HG03097 (cell line): ENCODE data around the gene ANKRD29.
"Not testable (repeated sequence)": the region's sequence is repeated elsewhere in the genome, so short reads cannot be mapped to it uniquely, and the experiment has no call there.

Experiments used
- ATAC-seq: cut with Tn5 transposase; IDR thresholded peaks from one replicate; pipeline ENCODE4 v1.9.1; 2021; ENCODE audit not compliant: unreplicated experiment, low FRiP score

Gene ANKRD29

DNA sequence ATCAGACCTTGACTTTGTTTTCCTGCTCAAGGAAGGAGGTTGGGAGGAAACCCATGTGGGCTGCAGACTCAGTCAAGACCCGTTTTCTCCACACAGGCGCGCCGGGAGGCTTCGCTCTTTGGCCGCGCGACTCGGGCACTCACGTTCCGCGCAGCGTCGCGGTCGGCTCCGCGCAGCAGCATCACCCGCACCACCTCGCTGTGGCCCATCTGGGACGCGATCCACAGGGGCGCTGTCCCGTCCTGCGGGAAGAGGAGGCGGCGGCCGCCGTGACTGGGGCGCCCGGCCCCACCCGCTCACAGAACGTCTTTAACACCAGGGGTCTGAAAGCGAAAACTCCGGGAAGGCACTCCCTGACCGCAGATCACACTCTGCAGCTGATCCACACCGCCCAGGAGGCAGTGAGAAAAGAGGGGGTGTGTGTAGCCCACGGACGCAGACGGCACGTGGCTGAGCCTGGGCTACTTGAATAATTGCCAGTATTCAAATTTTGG lies 43.3 kb downstream of the ANKRD29 start:
- ATAC-seq = peak; percentile 11

- ATAC-seq = peak; percentile 27
These were observed 43.8 kb downstream of the ANKRD29 start for GRCh38 chr18:23618862-23619387.

DNA sequence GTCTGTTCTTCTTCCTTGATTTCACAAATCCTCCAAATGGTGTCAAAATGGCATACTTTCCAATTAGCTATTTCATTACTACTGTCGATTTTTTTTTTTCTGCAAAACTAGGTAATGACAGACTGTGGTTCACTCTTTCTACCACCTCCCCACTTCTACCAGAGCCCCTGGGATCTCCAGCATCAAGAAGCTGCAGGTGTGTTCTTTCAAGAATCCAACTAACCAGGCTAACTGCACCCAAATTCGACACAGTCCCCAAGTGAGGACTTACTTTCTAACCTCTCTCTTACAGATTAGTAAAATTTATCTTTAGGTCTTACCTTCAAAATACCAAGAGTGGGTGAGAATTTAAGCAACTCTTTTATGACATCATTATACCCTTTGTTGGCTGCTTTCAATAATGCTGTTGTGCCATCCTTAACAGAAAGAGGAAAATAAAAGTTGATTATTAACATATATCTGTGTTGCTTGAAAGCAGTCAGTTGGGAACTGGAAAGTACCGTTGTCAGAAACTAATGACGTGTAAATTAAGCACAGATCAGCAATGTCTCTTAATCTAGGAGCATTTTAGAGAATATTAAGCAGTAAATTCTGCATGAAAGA lies 45.2 kb downstream of the ANKRD29 start:
- peak; percentile 44 for ATAC-seq

- no peak for ATAC-seq
These were observed 46.5 kb downstream of the ANKRD29 start for GRCh38 chr18:23616258-23616657.

GRCh38 chr18:23614891-23615290 lies 47.8 kb downstream of the ANKRD29 start:
- ATAC-seq = no peak

- ATAC-seq = no peak
These were observed 48.3 kb downstream of the ANKRD29 start for GRCh38 chr18:23614413-23614812.

DNA sequence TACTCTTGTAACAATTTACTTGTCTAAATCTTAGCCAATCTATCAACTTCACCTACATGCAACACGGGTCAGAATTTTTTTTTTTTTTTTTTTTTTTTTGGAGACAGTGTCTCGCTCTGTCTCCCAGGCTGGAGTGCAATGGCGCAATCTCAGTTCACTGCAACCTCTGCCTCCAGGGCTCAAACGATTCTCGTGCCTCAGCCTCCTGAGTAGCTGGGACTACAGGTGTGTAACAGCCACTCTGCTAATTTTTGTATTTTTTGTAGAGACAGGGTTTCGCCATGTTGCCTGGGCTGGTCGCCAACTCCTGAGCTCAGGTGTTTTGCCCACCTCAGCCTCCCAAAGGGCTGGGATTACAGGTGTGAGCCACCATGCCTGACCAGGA lies 49.6 kb downstream of the ANKRD29 start:
- ATAC-seq = not testable (repeated sequence)

- no peak for ATAC-seq
These were observed 50.1 kb downstream of the ANKRD29 start for GRCh38 chr18:23612434-23613090.

DNA sequence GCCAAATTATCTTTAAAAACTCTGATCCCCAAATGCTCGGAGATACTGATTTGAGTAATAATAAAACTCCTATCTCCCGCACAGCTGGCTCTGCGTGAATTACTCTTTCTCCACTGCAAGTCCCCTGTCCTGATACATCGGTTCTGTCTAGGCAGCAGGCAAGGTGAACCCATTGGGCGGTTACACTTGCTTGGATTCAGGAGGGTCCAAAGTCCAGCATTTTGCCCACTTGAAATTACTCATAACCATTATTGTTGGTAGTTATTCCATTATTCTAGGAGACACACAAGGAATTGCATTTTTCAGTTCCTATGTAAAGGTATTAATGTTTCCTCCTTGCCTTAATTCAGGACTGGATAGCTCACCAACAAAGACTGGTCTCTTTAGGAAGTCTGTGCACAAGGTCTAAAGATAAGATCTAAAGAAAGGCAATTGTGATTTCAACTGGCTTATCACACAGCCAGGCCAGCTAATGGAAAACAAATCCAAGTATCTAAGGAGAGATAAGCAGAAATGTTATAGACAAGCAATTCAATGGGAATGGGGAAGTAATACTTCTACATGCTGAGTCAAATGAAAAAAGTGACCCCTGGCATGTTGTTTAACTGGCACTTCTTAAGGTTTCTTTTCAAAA lies 53.2 kb downstream of the ANKRD29 start:
- no peak for ATAC-seq

GRCh38 chr18:23608211-23608610 lies 54.5 kb downstream of the ANKRD29 start:
- ATAC-seq = no peak

GRCh38 chr18:23605941-23606340 lies 56.8 kb downstream of the ANKRD29 start:
- ATAC-seq = no peak

DNA sequence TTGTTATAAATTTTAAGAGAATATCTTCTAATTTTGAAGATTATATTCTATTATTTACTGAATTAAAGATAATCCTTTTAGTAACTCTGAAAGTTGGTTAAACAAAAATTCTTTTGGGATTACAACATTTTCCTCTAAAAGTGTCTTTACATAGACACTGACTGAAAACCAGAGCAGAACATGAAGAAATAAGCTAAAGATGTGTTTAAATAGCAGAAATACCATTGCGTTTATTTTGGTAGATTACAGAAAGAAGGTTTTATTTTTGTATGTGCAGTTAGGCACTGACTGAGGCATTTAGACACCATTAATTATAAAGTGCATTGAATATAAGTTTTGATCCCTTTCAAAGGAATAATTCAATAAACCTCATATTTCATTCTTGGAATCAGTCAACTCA lies 62.9 kb downstream of the ANKRD29 start:
- no peak for ATAC-seq

DNA sequence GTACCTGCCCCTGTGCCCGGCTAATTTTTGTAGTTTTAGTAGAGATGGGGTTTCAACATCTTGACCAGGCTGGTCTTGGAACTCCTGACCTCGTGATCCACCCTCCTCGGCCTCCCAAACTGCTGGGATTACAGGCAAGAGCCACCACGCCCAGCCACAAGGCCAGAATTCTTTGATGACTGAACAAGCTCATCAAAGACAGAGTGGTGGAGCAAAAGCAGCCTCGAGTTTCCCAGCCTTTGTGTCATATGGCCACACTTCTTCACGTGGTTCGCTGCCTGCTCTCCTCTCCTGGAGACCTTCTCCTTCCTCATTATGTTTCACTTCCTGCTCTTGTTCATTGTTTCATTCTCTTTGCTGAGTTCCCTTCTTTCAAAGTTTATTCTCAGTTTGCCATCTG lies 66.5 kb downstream of the ANKRD29 start:
- ATAC-seq = no peak

- ATAC-seq = no peak
These were observed 67.1 kb downstream of the ANKRD29 start for GRCh38 chr18:23595591-23595990.

DNA sequence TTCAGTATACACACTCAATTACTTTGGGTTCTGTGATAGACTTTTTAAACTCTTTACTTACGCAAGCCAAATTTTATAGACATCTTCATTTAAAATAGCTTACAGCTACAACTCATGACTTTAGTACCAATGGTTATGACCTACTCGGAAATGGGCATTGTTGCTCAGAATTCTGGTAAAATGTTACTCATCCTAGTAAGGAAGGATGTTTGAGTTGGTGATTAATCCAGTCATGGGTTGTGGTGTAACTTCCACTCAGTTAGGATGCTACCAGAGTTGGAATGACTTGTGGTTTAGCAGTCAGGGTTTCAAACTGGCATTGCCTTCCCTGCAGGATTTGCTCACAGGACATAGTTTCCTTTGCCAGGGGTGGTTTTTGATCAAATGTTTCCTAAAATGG lies 69.0 kb downstream of the ANKRD29 start:
- ATAC-seq = no peak

DNA sequence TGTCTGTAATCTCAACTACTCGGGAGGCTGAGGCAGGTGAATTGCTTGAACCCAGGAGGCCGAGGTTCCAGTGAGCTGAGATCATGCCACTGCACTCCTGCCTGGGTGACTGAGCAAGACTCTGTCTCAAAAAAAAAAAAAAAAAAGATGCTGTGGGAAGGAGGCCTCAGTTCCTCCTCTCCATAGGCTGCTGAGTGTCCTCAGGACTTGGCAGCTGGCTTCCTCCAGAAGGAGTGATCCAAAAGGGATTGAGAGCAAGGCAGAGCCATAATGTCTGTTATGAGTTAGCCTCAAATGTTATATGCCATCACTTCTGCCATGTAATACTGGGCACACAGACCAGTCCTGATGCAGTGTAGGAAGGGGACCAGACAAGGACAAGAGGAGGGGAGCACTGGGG lies 69.8 kb downstream of the ANKRD29 start:
- ATAC-seq = no peak

- no peak for ATAC-seq
These were observed 71.7 kb downstream of the ANKRD29 start for GRCh38 chr18:23591011-23591410.

DNA sequence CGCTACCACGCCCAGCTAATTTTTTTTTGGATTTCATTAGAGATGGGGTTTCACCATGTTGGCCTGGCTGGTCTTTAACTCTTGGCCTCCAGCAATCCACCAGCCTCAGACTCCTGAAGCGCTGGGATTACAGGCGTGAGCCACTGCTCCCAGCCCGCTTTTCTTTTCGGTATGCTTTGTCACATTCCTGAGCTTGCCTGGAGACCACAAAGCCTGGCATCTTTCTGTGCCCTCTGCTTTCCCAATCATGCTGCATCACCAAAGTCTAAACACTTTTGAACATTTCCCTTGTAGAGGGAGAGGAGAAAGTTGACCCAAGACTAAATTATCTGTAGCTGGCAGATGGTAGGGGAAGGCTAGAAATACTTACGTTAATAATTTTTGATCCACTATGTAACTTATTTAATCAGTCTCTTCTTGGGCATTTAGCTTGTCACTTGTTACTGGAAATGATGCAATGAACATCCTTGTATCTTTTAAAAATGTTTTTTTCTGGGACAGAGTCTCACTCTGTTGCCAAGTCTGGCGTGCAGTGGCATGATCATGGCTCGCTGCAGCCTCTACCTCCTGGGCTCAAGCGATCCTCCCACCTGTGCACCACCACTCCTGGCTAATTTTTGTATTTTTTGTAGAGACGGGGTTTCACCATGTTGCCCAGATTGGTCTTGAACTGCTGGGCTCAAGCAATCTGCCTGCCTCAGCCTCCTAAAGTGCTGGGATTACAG lies 73.7 kb downstream of the ANKRD29 start:
- ATAC-seq = no peak

GRCh38 chr18:23587220-23587642 lies 75.5 kb downstream of the ANKRD29 start:
- no peak for ATAC-seq

DNA sequence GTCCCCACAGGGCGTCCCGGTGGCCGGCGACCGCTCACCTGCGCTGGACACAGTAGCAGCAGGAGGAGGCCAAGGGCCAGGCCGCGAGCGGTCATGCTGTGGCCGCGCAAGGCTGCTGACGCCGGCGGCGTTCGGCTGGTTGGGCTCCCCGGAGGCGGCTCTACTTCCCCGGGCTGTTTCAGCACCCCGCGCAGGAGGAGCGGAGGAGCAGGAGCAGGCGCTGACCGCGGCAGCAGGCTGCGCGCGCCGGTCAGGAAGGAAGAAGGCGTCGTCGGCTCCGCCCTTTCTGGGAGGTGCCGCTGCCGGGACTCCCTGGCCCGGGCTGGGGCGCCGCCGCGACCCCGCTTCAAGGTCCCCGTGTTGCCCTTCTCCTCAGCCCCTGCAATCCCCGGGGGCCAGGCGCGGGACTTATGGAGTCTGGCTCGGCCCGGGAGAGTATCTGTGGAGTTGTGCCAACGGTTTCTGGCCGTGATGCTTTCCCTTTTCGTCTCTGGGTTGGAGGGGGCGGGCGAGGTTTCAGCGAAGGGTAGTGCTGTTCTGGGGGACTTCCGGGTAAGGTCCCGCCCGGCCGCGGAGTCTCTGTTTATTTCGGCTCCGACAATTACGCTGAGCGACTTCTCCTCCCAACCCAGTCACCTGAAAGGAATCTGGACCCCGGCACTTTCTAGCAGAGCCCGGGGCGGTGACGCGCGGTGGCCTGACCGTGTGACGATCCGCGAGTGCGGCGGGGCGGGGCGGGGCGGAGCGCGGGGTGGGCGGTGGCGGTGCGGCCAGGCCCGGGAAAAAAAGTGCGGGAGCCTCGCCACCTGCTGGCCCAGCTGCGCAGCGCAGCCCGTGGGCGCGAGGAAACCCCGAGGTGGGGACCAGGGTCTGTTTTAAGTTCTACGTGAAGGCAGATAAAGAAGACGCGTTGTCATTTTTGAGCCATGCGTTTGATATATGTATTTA lies 76.2 kb downstream of the ANKRD29 start, which contains the start of gene NPC1:
NPC1 (minus strand) TSS at position 258 of the 948 bp plus-strand sequence; CDS start at position 95, 163 bp downstream.
- ATAC-seq = peak; percentile 86
